HepG2 (cell line): ENCODE measurements around the gene YEATS2. TPM values are rescaled to one million over a fixed set of nuclear protein-coding genes. Genes with fewer than 3 reads are reported as not detected.
A peak's percentile ranks its signal among the peaks of the same experiment; 100 is the strongest.

Experiments
- BATF2 ChIP-seq: sonication (generic); formaldehyde crosslinking; IDR thresholded peaks from 2 replicates; pipeline ENCODE4 v1.8.0; 2022; ENCODE audit warnings: mild to moderate bottlenecking, missing genetic modification reagents, moderate library complexity
- CBX1 ChIP-seq: IDR thresholded peaks from one replicate; pipeline ENCODE4 v1.6.1; 2016; ENCODE audit warnings: antibody characterized with exemption, low read depth
- CC2D1A ChIP-seq: sonication (generic); formaldehyde crosslinking; IDR thresholded peaks from 2 replicates; pipeline ENCODE4 v1.8.1; 2023; ENCODE audit warnings: mild to moderate bottlenecking, missing genetic modification reagents
- CHD4 ChIP-seq: fragments of 200-600 bp; sonication (generic); IDR thresholded peaks from 2 replicates; pipeline ENCODE4 v1.7.0; 2017; ENCODE audit warnings: mild to moderate bottlenecking, low read length, borderline replicate concordance
- DMTF1 ChIP-seq: sonication (generic); formaldehyde crosslinking; IDR thresholded peaks from 2 replicates; pipeline ENCODE4 v1.4.0; 2020; ENCODE audit warnings: mild to moderate bottlenecking, missing genetic modification reagents
- DPF2 ChIP-seq: sonication (generic); formaldehyde crosslinking; IDR thresholded peaks from 2 replicates; pipeline ENCODE4 v1.4.0; 2020; ENCODE audit warnings: mild to moderate bottlenecking, low read depth, missing genetic modification reagents, borderline replicate concordance
- FOXO1 ChIP-seq: sonication (generic); formaldehyde crosslinking; IDR thresholded peaks from 2 replicates; pipeline ENCODE4 v1.4.0; 2020; ENCODE audit warnings: missing genetic modification reagents
- HDAC6 ChIP-seq: fragments of 200-600 bp; sonication (generic); IDR thresholded peaks from 2 replicates; pipeline ENCODE4 v1.7.0; 2017; ENCODE audit warnings: mild to moderate bottlenecking, antibody characterized with exemption, low read length, low read depth
- JUNB ChIP-seq: sonication (generic); formaldehyde crosslinking; IDR thresholded peaks from 2 replicates; pipeline ENCODE4 v1.8.0; 2022; ENCODE audit warnings: missing genetic modification reagents, mild to moderate bottlenecking, borderline replicate concordance
- MXD3 ChIP-seq: IDR thresholded peaks from 2 replicates; pipeline ENCODE4 v1.6.1; 2016; ENCODE audit warnings: mild to moderate bottlenecking, missing biosample characterization, missing genetic modification reagents
- PHF21A ChIP-seq: sonication (generic); formaldehyde crosslinking; IDR thresholded peaks from 2 replicates; pipeline ENCODE4 v1.5.0; 2020; ENCODE audit warnings: mild to moderate bottlenecking, missing genetic modification reagents
- PITX1 ChIP-seq: sonication (generic); formaldehyde crosslinking; IDR thresholded peaks from 2 replicates; pipeline ENCODE4 v1.5.1; 2020; ENCODE audit warnings: mild to moderate bottlenecking, missing genetic modification reagents
- POLR2A ChIP-seq, 2 experiments: IDR thresholded peaks; 2 replicates each; pipeline ENCODE4 v1.6.1; 2011; ENCODE audit warnings: low read depth in 2 of 2, low read length in 2 of 2, mild to moderate bottlenecking in 1 of 2, moderate library complexity in 1 of 2; ENCODE audit not compliant: insufficient read depth in 1 of 2
- SAP130 ChIP-seq: IDR thresholded peaks from 2 replicates; pipeline ENCODE4 v1.6.1; 2016; ENCODE audit warnings: low read depth
- SIX4 ChIP-seq: sonication (generic); formaldehyde crosslinking; IDR thresholded peaks from 2 replicates; pipeline ENCODE4 v1.4.0; 2020; ENCODE audit warnings: missing genetic modification reagents
- SNAI1 ChIP-seq: sonication (generic); formaldehyde crosslinking; IDR thresholded peaks from 2 replicates; pipeline ENCODE4 v1.5.0; 2020; ENCODE audit warnings: mild to moderate bottlenecking, missing genetic modification reagents, borderline replicate concordance
- SP140L ChIP-seq: sonication (generic); formaldehyde crosslinking; IDR thresholded peaks from 2 replicates; pipeline ENCODE4 v1.4.0; 2020; ENCODE audit warnings: missing genetic modification reagents, borderline replicate concordance
- THAP11 ChIP-seq: IDR thresholded peaks from 2 replicates; pipeline ENCODE4 v1.6.1; 2016; ENCODE audit warnings: missing biosample characterization, missing genetic modification reagents
- ZBTB42 ChIP-seq: sonication (generic); formaldehyde crosslinking; IDR thresholded peaks from 2 replicates; pipeline ENCODE4 v1.5.0; 2020; ENCODE audit warnings: mild to moderate bottlenecking, missing genetic modification reagents
- ZFP82 ChIP-seq: sonication (generic); formaldehyde crosslinking; IDR thresholded peaks from 2 replicates; pipeline ENCODE4 v1.5.1; 2020; ENCODE audit warnings: mild to moderate bottlenecking, missing genetic modification reagents, borderline replicate concordance
- ZMAT3 ChIP-seq: sonication (generic); formaldehyde crosslinking; conservative IDR thresholded peaks from 2 replicates; pipeline ENCODE4 v1.7.0; 2021; ENCODE audit warnings: missing genetic modification reagents
- ZNF224 ChIP-seq: sonication (generic); formaldehyde crosslinking; IDR thresholded peaks from 2 replicates; pipeline ENCODE4 v1.5.0; 2020; ENCODE audit warnings: mild to moderate bottlenecking, missing genetic modification reagents
- ZNF251 ChIP-seq: sonication (generic); formaldehyde crosslinking; IDR thresholded peaks from 2 replicates; pipeline ENCODE4 v1.9.0; 2021; ENCODE audit warnings: mild to moderate bottlenecking, missing genetic modification reagents
- ZNF331 ChIP-seq: sonication (generic); formaldehyde crosslinking; IDR thresholded peaks from 2 replicates; pipeline ENCODE4 v1.4.0; 2020; ENCODE audit warnings: missing genetic modification reagents
- ZNF597 ChIP-seq: sonication (generic); formaldehyde crosslinking; IDR thresholded peaks from 2 replicates; pipeline ENCODE4 v1.5.0; 2020; ENCODE audit warnings: missing genetic modification reagents
- ZNF616 ChIP-seq: sonication (generic); formaldehyde crosslinking; IDR thresholded peaks from 2 replicates; pipeline ENCODE4 v1.5.0; 2020; ENCODE audit warnings: low read depth, mild to moderate bottlenecking, missing genetic modification reagents
- ZNF784 ChIP-seq: sonication (generic); formaldehyde crosslinking; IDR thresholded peaks from 2 replicates; pipeline ENCODE4 v1.5.1; 2020; ENCODE audit warnings: missing genetic modification reagents, mild to moderate bottlenecking, borderline replicate concordance
- polyA plus RNA-seq, 8 experiments: library from polyadenylated mRNA; depleted of rRNA in 3 of 8; stranded (reverse) in 7 of 8; unstranded in 1 of 8; fragments of >200 nt; fragmentation: Illumina TruSeq in 4 of 8; extraction: Trizol in 4 of 8; gene quantifications; 2 replicates each; pipeline versions ENCODE4 v1.2.1 to v1.2.3, GENCODE V29; 2011 to 2016; ENCODE audit warnings: low read depth in 4 of 8, missing spikeins in 1 of 8, mixed read lengths in 1 of 8; ENCODE audit not compliant: insufficient read depth in 1 of 8
- total RNA-seq, 5 experiments: library from RNA; depleted of rRNA; stranded (reverse); fragments of >200 nt; fragmentation: Illumina TruSeq; extraction: Trizol; gene quantifications; 2 replicates each; pipeline ENCODE4 v1.2.3, GENCODE V29; 2016; ENCODE audit warnings: low read depth in 1 of 5

Gene YEATS2
- total and polyA plus RNA-seq, 2 of the 13 experiments (the other 11 are each of a cell fraction or from before 2014, with no cell fraction given) = 18.6 to 33.7 TPM

GRCh38 chr3:183697610-183698317 lies at the start of gene YEATS2 (continued):
- TF ChIP-seq DMTF1 (CRISPR knock-in tag) (no peak), SIX4 (CRISPR knock-in tag) (no peak), ZNF224 (no peak), CBX1 (no peak), SNAI1 (no peak), ZFP82 (0 out of 2 replicates have a peak, but pooled peaks have one; percentile 74), THAP11 (CRISPR knock-in tag) (peak; percentile 55), MXD3 (CRISPR knock-in tag) (peak; percentile 60; the same call in 1 of the 2 replicates), ZMAT3 (CRISPR knock-in tag) (0 out of 2 replicates have a peak, but pooled peaks have one; percentile 50), DPF2 (no peak), FOXO1 (CRISPR knock-in tag) (no peak), CC2D1A (no peak), ZNF331 (CRISPR knock-in tag) (no peak), BATF2 (no peak), ZBTB42 (CRISPR knock-in tag) (peak; percentile 30; the same call in 1 of the 2 replicates), SP140L (CRISPR knock-in tag) (no peak), ZNF784 (CRISPR knock-in tag) (0 out of 2 replicates have a peak, but pooled peaks have one; percentile 73), CHD4 (no peak), SAP130 (CRISPR knock-in tag) (peak; percentile 75), POLR2A (IDR thresholded peaks at IDR 0.05; ENCODE audit: insufficient read depth in 1 of 2, low read depth in 2 of 2, low read length in 2 of 2) (peak; percentile 65 to 85), HDAC6 (no peak), JUNB (CRISPR knock-in tag) (no peak), ZNF597 (CRISPR knock-in tag) (no peak), PITX1 (no peak), ZNF616 (CRISPR knock-in tag) (no peak), PHF21A (CRISPR knock-in tag) (peak; percentile 48), ZNF251 (CRISPR knock-in tag) (no peak)
